Astrocyte of the cerebellum (primary cell): ENCODE measurements around the gene KCNMA1.

Experiments
- DNase-seq: peaks from one replicate; pipeline ENCODE4 v3.0.0-alpha.2; 2011; ENCODE audit warnings: low read depth
- H3K4me3 ChIP-seq: 2 replicates; pipeline ENCODE4 v1.5.1; 2011; ENCODE audit warnings: mild to moderate bottlenecking, low read depth, low read length, moderate library complexity
- CTCF ChIP-seq: IDR thresholded peaks from 2 replicates; pipeline ENCODE4 v1.5.1; 2012; ENCODE audit warnings: low read length, low read depth, moderate library complexity, mild to moderate bottlenecking; ENCODE audit errors: missing control alignments
- in situ Hi-C: cut with HindIII; loops from 2 replicates; pipeline ENCODE4 v1.10.0; 2017; ENCODE audit warnings: low sequenced_read_pairs

KCNMA1 gene

GRCh38 chr10:77541247-77541646 lies 96.4 kb downstream of the KCNMA1 start:
- in situ Hi-C loops = no loop called here
- no peak for TF ChIP-seq CTCF
- H3K4me3 ChIP-seq = no peak overlapping the region
- DNase-seq = no peak

GRCh38 chr10:77539147-77539935 lies 98.3 kb downstream of the KCNMA1 start:
- in situ Hi-C loops = no loop called here
- no peak for DNase-seq
- no peak overlapping the region for H3K4me3 ChIP-seq
- no peak for TF ChIP-seq CTCF

GRCh38 chr10:77537720-77538373 lies 99.8 kb downstream of the KCNMA1 start:
- TF ChIP-seq CTCF = no peak
- in situ Hi-C loops = no loop called here
- no peak for DNase-seq
- H3K4me3 ChIP-seq = no peak overlapping the region

GRCh38 chr10:77537071-77537470 lies 100.5 kb downstream of the KCNMA1 start:
- no peak for DNase-seq
- in situ Hi-C loops = no loop called here
- no peak overlapping the region for H3K4me3 ChIP-seq
- no peak for TF ChIP-seq CTCF

- in situ Hi-C loops = no loop called here
- no peak for TF ChIP-seq CTCF
- DNase-seq = no peak
- no peak overlapping the region for H3K4me3 ChIP-seq
These were observed 103.7 kb downstream of the KCNMA1 start for GRCh38 chr10:77533887-77534278.

GRCh38 chr10:77533146-77533886 lies 104.3 kb downstream of the KCNMA1 start:
- in situ Hi-C loops = no loop called here
- DNase-seq = no peak
- TF ChIP-seq CTCF = no peak
- no peak overlapping the region for H3K4me3 ChIP-seq
